C4-2B (cell line): Measurements from ENCODE around the gene ATP2C1.
A peak's percentile ranks its signal among the peaks of the same experiment; 100 is the strongest.

Source experiments
- CTCF ChIP-seq: fragments of 450-650 bp; conservative IDR thresholded peaks from 2 replicates; pipeline ENCODE4 v1.5.1; 2017; ENCODE audit warnings: mild to moderate bottlenecking
- ZFX ChIP-seq: fragments of 450-650 bp; IDR thresholded peaks from 2 replicates; pipeline ENCODE4 v1.6.1; 2017

GRCh38 chr3:131007782-131008181 is 113.9 kb downstream of the ATP2C1 start:
- 0 out of 2 replicates have a peak, but pooled peaks have one; percentile 2 for TF ChIP-seq CTCF
- no peak for TF ChIP-seq ZFX
